B cell (primary cell): ENCODE results near the gene EMID1.

Experiments used
- EZH2 ChIP-seq: IDR thresholded peaks from 2 replicates; pipeline ENCODE4 v1.6.1; 2012; ENCODE audit warnings: borderline replicate concordance, low read depth, mild to moderate bottlenecking, moderate library complexity, low read length; ENCODE audit not compliant: insufficient read depth, poor library complexity, severe bottlenecking
- TF ChIP-seq, protein P1 (sequence below): fragments of 200-600 bp; IDR thresholded peaks from one replicate; pipeline ENCODE4 v1.8.0; 2022; ENCODE audit warnings: antibody characterized with exemption, mild to moderate bottlenecking

DNA sequence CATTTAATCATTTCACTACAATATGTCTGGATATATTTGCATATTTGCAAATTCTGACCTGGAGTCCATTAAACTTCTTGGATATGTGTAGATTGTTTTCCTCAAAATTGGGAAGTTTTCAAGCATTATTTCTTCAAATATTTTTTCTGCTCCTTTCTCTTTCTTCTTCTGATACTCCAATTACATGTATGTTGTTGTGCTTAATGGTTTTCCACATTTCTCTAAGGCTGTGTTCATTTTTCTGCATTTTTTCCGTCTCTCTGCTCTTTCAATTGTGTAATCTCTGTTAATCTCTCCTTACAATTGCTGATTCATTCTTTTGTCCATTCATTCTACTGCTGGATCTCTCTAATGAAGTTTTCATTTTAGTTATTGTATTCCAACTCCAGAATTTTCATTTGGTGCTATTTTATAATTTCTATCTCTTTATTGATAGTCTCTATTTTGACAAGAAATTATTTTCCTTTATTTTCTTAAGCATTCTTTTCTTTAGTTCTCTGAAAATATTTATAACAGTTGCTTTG, 30.3 kb upstream of the EMID1 start:
- TF ChIP-seq, protein P1, sequence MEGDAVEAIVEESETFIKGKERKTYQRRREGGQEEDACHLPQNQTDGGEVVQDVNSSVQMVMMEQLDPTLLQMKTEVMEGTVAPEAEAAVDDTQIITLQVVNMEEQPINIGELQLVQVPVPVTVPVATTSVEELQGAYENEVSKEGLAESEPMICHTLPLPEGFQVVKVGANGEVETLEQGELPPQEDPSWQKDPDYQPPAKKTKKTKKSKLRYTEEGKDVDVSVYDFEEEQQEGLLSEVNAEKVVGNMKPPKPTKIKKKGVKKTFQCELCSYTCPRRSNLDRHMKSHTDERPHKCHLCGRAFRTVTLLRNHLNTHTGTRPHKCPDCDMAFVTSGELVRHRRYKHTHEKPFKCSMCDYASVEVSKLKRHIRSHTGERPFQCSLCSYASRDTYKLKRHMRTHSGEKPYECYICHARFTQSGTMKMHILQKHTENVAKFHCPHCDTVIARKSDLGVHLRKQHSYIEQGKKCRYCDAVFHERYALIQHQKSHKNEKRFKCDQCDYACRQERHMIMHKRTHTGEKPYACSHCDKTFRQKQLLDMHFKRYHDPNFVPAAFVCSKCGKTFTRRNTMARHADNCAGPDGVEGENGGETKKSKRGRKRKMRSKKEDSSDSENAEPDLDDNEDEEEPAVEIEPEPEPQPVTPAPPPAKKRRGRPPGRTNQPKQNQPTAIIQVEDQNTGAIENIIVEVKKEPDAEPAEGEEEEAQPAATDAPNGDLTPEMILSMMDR: no peak
- TF ChIP-seq EZH2: no peak
